PFSK-1 (cell line): ENCODE results near the gene SNAP25.

ENCODE experiments used
- POLR2AphosphoS5 ChIP-seq: IDR thresholded peaks from 2 replicates; pipeline ENCODE4 v1.6.1; 2012; ENCODE audit warnings: low read depth, mild to moderate bottlenecking, control low read depth, low read length, moderate library complexity
- SIN3A ChIP-seq: IDR thresholded peaks from 2 replicates; pipeline ENCODE4 v1.6.1; 2012; ENCODE audit warnings: mild to moderate bottlenecking, low read length, moderate library complexity, borderline replicate concordance; ENCODE audit not compliant: insufficient read depth
- TAF1 ChIP-seq: IDR thresholded peaks from 2 replicates; pipeline ENCODE4 v1.6.1; 2012; ENCODE audit warnings: low read length, control low read depth, borderline replicate concordance; ENCODE audit not compliant: insufficient read depth
- TF ChIP-seq, protein P1 (sequence below), 2 experiments: IDR thresholded peaks; 2 replicates each; pipeline versions ENCODE4 v1.6.1 to v1.8.0; 2011 to 2012; ENCODE audit warnings: low read depth in 2 of 2, low read length in 2 of 2, control low read depth in 1 of 2, inconsistent platforms in 1 of 2, mild to moderate bottlenecking in 1 of 2, moderate library complexity in 1 of 2; ENCODE audit not compliant: insufficient read depth in 1 of 2

DNA sequence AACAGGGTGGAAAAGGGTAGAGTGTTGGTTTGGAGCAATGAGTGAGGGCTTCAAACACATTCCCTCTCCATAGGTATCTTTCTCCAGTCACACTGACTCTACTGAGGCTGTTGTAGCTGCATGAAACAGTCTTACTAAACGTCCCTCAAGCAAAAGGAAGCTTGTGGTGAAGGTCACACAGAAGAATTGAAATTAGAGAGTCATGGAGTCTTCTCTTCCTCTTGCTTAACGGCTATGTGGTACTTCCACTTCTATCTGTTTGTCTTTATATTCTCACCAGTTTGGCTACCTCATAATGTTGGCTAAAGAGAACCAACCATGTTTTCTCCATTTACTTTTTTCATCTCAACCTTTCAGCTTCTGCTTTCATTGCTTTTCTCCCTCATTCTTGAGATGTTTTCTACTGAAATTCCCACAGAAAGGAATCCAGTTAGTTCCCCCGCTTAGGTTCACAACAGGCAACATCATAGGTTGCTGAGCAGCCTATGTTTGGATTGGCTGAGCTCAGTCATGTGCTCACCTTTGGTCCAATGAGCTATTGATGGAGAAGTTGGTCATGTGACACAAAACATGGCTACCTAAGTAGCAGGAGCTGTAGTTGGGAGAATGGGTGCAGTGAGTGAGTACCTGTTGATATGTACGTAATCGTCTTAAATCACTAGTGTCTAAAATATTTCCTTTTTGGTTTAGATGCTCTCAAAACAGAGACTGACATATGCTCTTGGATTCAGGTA is 99.8 kb downstream of the SNAP25 start:
- TF ChIP-seq POLR2AphosphoS5 (no peak), TAF1 (no peak), SIN3A (no peak)
- TF ChIP-seq, protein P1, sequence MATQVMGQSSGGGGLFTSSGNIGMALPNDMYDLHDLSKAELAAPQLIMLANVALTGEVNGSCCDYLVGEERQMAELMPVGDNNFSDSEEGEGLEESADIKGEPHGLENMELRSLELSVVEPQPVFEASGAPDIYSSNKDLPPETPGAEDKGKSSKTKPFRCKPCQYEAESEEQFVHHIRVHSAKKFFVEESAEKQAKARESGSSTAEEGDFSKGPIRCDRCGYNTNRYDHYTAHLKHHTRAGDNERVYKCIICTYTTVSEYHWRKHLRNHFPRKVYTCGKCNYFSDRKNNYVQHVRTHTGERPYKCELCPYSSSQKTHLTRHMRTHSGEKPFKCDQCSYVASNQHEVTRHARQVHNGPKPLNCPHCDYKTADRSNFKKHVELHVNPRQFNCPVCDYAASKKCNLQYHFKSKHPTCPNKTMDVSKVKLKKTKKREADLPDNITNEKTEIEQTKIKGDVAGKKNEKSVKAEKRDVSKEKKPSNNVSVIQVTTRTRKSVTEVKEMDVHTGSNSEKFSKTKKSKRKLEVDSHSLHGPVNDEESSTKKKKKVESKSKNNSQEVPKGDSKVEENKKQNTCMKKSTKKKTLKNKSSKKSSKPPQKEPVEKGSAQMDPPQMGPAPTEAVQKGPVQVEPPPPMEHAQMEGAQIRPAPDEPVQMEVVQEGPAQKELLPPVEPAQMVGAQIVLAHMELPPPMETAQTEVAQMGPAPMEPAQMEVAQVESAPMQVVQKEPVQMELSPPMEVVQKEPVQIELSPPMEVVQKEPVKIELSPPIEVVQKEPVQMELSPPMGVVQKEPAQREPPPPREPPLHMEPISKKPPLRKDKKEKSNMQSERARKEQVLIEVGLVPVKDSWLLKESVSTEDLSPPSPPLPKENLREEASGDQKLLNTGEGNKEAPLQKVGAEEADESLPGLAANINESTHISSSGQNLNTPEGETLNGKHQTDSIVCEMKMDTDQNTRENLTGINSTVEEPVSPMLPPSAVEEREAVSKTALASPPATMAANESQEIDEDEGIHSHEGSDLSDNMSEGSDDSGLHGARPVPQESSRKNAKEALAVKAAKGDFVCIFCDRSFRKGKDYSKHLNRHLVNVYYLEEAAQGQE (IDR thresholded peaks at IDR 0.05; ENCODE audit: insufficient read depth in 1 of 2, low read depth in 2 of 2, low read length in 2 of 2): no peak
